ENCODE results near the gene PTPN7.
A peak's percentile ranks its signal among the peaks of the same experiment; 100 is the strongest.
"Not testable (repeated sequence)": the region's sequence is repeated elsewhere in the genome, so short reads cannot be mapped to it uniquely, and the experiment has no call there.

Gene PTPN7

DNA sequence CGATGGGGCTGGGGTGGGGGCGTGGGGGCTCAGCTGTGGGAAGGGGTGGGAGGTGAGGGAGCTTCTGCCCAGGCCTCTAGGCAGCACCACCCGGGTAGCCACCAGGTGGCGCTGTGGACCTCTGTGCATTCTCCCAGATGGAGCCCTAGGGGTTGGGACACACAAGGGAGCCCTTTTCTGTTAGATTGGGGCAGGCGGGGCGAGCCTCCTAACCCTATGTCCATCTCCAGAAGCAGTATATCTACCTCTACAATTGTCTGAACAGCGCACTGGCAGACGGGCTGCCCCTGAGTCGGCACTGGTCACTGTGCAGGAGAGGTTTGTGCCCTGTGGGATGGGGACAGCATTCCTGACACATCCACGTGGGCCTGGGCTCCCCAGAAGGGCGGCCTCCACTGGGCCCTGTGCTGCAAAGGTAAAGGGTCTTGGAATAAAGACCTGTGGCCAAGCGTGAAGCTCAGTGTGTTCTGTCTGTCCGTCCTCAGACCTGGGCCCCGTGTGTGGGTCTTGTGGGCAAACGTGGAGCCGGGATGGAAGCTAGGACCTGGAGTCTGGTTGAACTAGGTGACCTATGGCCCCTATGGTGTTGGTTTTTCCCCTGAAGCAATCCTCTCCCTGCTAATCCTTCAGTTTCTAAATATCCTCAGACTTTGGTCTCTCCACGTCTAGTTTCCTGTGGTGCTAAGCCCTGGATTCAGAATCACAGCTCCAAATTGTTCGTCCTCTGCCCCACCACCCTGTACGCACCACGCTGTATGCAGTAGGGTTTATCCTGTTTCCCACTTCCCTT, 28.8 kb upstream of the PTPN7 start:
- peak; percentile 83 for DNase-seq

- DNase-seq, result no peak
Measured at GRCh38 chr1:202187697-202188407, 27.4 kb upstream of the PTPN7 start.

- no peak for DNase-seq
Measured at GRCh38 chr1:202187041-202187671, 26.8 kb upstream of the PTPN7 start.

- no peak for DNase-seq
Measured at GRCh38 chr1:202186327-202186726, 25.9 kb upstream of the PTPN7 start.

- DNase-seq, result peak; percentile 86
Measured at GRCh38 chr1:202184750-202185460, 24.5 kb upstream of the PTPN7 start.

DNA sequence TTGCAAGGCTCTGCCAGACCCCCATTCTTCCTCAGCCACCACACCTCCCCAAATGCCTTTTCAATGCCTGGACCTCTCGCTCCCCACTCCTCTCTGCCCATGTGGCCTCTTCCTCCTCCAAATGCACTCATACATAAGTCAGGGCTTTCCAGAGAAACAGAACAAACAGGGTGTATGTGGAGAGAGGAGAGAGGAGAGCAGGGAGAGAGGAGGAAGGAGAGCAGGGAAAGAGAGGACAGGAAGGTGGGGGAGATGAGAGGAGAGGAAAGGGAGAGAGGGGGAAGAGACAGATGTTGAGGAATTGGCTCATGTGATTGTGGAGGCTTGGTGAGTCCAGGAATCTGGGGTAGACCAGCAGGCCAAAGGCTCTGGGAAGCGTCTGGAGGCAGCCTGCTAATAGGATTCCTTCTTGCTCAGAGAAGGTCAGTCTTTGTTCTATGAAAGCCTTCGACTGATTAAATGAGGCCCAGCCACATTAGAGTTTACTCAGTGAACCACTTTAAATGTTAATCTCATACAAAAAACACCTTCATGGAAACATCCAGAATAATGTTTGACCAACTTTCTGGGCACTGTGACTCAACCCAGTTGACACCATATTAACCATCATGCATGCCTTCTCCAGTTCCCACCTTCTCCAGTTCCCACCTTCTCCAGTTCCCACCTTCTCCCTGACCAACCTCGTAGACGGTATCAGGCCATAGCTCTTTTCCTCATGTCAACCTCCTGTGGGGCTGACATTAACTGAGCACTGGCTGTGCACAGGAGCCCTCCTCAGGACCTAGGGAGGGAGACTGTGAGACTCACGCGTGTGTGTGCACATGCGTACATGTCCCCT, 21.9 kb upstream of the PTPN7 start:
- no peak for DNase-seq

- no peak for DNase-seq
Measured at GRCh38 chr1:202181586-202181985, 21.2 kb upstream of the PTPN7 start.

DNA sequence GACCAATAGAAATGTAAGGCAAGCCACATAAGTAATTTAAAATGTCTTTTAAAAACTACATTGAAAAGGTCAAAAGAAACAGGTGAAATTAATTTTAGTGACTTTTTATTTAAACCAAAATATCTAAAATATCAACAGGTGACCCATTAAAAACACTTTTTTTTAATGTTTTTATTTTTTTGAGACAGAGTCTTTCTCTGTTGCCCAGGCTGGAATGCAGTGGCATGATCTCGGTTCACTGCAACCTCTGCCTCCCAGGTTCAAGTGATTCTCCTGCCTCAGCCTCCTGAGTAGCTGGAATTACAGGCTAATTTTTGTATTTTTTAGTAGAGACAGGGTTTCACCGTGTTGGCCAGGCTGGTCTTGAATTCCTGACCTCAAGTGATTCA, 20.3 kb upstream of the PTPN7 start:
- DNase-seq, result not testable (repeated sequence)

DNA sequence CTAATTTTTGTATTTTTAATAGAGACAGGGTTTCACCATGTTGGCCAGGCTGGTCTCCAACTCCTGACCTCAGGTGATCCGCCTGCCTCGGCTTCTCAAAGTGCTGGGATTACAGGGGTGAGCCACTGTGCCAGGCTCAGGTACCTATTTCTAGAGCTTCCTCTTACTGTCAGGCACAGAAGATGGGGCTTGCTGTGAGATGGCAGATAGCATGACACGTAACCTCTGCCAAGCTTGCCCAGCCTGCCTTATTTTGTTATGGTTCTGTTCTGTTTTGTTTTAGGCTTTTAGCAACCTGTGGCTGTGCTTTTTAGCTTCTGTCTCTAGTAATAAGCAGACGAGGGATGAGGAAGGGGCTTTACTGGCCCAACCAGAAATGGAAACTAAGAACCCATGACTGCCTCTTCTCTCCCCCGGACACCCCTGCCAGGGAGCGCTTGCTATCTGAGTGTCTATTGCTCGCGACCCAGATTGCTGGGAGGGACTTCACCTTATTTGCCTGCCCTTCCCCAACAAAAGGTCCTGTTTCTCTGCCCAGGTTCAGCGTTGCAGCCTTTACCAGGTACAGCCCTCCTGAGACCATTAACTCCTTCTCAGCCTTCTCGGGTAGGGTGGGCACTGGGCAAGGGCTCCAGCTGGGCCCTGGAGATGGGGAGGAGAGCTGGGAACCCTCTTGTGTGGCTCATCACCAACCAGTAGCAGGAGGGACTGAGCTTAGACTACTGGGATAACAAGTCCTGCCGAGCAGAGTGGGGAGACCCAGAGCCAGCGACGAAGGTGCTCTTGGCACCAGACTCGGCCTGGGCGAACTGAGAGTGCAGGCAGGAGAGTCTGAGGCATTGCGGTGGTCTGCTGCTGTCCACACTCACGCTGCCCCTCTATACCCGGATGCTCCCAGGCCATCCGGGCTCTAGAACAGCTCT, 19.7 kb upstream of the PTPN7 start:
- no peak for DNase-seq

- DNase-seq, result no peak
Measured at GRCh38 chr1:202176949-202177927, 16.8 kb upstream of the PTPN7 start.

GRCh38 chr1:202173993-202174392, 13.6 kb upstream of the PTPN7 start:
- no peak for DNase-seq

DNA sequence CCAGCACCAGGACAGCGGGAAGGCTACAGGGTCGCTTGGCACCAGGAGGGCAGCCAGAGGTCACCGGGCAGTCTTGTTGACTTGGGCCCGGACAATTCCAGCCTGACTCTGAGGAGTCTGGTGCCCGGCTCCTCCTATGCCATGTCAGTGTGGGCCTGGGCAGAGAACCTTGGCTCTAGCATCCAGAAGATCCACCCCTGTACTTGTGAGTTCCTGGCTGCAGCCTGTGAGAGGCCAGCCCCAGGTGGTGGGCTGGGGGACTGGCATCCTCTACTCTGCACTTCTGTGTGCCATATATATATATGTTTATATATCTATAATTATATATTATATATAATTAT, 11.6 kb upstream of the PTPN7 start:
- no peak for DNase-seq

GRCh38 chr1:202171292-202172014, 11.1 kb upstream of the PTPN7 start:
- DNase-seq, result no peak

- no peak for DNase-seq
Measured at GRCh38 chr1:202170726-202171125, 10.3 kb upstream of the PTPN7 start.

GRCh38 chr1:202168861-202169260, 8.5 kb upstream of the PTPN7 start:
- no peak for DNase-seq

DNA sequence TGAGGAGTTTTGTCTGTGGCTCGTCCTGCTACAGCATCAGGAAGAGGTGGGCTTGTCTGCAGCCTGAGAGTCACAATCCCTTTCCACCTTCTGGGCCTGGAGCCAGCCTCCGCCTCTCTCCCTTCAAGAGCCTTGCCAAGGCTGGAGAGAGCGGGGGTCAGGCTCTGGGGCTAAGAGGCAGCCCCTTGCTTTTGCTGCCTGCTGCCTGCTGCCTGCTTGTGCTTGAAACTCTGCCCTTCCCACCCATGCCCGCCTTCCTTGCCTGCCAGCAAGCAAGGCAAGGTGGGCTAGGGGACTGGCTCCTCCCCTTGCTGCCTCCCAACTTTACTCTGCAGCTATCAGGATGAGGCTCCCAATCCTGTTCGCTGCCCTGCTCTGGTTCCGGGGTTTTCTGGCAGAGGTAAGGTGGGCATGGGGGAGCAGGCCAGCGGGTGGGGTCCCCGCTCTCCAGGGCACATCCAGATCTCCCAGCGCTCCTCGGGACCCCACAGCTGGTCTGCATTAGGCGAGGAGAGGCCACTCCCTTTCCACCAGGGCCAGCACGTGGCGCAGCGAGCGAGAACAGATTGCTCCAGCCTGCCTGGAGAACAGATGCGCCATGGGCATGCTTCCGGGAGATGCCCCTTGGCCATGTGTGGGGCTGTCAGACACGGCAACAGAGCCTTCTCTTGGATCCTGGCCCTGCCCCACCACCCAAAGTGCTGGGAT, 7.5 kb upstream of the PTPN7 start:
- DNase-seq, result no peak

- DNase-seq, result not testable (repeated sequence)
Measured at GRCh38 chr1:202167054-202167453, 6.7 kb upstream of the PTPN7 start.

DNA sequence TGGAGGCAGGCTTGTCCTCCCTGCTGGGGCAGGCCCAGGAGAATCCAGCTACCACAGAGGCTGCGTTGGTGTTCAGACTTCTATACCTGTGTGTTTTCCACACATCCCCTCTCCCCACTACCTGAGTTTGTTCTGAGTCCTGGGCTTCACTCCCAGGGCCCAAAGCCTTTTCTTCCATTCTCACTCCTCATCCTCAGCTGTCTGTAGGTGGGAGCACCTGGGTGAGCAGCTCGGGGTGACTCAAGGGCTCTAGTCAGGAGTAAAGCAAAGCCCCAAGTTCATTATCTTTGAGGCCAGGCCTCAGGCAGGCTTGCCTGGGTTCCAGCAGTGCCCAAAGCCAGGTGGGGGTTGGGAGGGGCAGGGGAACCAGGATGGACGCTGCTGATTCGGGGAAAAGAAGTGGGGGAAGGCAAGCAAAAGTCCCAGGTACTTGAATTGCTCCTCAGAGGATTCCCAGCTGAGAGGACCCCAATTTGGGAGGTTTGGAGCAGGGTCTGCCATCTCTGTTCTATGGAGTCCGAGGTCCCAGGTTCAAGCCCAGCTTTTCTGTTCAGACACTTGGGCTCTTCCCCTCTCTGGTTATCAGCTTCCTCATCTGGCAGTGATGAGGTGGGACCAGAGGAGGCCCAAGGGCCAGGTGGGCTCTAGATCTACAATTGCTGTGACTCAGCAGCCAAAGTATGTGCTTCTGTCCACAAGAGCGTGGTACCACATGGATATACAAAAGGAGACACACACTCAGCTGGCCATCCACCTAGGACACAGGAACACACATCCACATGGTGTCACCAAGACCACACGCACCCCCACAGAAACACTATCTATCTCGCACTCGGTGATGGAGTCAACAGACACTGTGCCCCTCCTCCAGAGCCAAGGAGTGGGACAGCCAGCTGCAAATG, 5.8 kb upstream of the PTPN7 start:
- no peak for DNase-seq

All from NCI-H2107 (cell line).